ENCODE data around the gene RFK. TPM values are rescaled to one million over a fixed set of nuclear protein-coding genes. Genes with fewer than 3 reads are reported as not detected.

RFK gene
- total and polyA plus RNA-seq, 2 of the 13 experiments (the other 11 are each of a cell fraction or from before 2014, with no cell fraction given), result 18.2 to 37.2 TPM

DNA sequence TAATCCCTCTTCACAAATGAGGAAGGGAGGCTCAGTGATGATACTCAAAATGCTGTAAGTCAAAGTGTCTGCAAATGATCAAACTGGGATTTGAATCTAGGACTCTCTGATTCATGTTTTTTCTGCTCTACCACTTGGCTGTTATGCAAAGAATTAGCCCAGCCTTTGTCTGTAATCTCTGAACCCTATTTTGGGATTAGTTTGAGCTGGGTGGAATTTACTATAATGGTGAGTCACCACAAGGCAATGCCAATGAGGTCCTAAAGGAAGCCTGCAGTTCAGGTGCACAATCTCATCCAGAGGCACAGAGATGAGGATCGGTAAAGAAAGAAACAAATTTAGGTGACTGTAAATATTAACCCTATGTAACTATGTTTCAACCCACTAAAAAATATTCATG is 29.2 kb downstream of the RFK start (continued):
- TF ChIP-seq, protein P1, sequence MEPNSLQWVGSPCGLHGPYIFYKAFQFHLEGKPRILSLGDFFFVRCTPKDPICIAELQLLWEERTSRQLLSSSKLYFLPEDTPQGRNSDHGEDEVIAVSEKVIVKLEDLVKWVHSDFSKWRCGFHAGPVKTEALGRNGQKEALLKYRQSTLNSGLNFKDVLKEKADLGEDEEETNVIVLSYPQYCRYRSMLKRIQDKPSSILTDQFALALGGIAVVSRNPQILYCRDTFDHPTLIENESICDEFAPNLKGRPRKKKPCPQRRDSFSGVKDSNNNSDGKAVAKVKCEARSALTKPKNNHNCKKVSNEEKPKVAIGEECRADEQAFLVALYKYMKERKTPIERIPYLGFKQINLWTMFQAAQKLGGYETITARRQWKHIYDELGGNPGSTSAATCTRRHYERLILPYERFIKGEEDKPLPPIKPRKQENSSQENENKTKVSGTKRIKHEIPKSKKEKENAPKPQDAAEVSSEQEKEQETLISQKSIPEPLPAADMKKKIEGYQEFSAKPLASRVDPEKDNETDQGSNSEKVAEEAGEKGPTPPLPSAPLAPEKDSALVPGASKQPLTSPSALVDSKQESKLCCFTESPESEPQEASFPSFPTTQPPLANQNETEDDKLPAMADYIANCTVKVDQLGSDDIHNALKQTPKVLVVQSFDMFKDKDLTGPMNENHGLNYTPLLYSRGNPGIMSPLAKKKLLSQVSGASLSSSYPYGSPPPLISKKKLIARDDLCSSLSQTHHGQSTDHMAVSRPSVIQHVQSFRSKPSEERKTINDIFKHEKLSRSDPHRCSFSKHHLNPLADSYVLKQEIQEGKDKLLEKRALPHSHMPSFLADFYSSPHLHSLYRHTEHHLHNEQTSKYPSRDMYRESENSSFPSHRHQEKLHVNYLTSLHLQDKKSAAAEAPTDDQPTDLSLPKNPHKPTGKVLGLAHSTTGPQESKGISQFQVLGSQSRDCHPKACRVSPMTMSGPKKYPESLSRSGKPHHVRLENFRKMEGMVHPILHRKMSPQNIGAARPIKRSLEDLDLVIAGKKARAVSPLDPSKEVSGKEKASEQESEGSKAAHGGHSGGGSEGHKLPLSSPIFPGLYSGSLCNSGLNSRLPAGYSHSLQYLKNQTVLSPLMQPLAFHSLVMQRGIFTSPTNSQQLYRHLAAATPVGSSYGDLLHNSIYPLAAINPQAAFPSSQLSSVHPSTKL (CRISPR knock-in tag; IDR thresholded peaks at IDR 0.05), result peak; percentile 74
- TF ChIP-seq, protein P2, sequence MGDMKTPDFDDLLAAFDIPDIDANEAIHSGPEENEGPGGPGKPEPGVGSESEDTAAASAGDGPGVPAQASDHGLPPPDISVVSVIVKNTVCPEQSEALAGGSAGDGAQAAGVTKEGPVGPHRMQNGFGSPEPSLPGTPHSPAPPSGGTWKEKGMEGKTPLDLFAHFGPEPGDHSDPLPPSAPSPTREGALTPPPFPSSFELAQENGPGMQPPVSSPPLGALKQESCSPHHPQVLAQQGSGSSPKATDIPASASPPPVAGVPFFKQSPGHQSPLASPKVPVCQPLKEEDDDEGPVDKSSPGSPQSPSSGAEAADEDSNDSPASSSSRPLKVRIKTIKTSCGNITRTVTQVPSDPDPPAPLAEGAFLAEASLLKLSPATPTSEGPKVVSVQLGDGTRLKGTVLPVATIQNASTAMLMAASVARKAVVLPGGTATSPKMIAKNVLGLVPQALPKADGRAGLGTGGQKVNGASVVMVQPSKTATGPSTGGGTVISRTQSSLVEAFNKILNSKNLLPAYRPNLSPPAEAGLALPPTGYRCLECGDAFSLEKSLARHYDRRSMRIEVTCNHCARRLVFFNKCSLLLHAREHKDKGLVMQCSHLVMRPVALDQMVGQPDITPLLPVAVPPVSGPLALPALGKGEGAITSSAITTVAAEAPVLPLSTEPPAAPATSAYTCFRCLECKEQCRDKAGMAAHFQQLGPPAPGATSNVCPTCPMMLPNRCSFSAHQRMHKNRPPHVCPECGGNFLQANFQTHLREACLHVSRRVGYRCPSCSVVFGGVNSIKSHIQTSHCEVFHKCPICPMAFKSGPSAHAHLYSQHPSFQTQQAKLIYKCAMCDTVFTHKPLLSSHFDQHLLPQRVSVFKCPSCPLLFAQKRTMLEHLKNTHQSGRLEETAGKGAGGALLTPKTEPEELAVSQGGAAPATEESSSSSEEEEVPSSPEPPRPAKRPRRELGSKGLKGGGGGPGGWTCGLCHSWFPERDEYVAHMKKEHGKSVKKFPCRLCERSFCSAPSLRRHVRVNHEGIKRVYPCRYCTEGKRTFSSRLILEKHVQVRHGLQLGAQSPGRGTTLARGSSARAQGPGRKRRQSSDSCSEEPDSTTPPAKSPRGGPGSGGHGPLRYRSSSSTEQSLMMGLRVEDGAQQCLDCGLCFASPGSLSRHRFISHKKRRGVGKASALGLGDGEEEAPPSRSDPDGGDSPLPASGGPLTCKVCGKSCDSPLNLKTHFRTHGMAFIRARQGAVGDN (CRISPR knock-in tag; IDR thresholded peaks at IDR 0.05), result no peak
- TF ChIP-seq TCF7 (IDR thresholded peaks at IDR 0.05; ENCODE audit: low read depth), result no peak
- TF ChIP-seq ZNF644 (CRISPR knock-in tag; IDR thresholded peaks at IDR 0.05; ENCODE audit: low read depth), result peak; percentile 36; the same call in 1 of the 2 replicates

DNA sequence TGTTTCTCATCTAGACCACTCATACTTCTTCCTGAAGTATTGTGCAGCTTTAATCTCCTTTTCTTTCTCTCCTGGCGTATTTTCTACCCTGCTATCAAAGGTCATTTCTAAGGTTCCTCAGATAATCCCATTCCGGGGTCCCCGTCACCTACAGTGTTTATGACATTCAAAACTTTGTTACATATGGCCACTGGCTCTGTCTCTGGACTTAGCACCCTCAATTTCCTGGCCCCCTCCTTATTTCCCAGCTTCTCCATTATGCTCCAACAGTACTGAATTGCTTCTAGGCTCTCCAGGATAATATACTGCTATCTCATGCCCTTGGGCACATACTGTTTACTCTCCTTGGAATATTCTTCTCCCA is 31.2 kb downstream of the RFK start:
- CTCF ChIA-PET (ENCODE audit: low intra/inter-chr PET ratio, low total read pairs), result no interaction called here
- Histone ChIP-seq H3K4me3 (replicated peaks in 1 of 3; ENCODE audit: insufficient read depth in 1 of 3, low read depth in 2 of 3, low read length in 3 of 3) (no peak overlapping the region; a peak in 1 of 6 replicates), H3K27ac (ENCODE audit: extremely low read length, insufficient read depth, low read length) (no peak overlapping the region), H3K4me1 (ENCODE audit: insufficient read depth, low read length) (peaks cover 44% of the 10 kb centered on the region), H3K36me3 (replicated peaks in 1 of 2; ENCODE audit: control insufficient read depth in 1 of 2, insufficient read depth in 2 of 2, low read length in 2 of 2) (no peaks in the 10 kb centered on the region), H4K20me1 (ENCODE audit: insufficient read depth, low read length) (no peaks in the 10 kb centered on the region), H3K4me2 (ENCODE audit: low read depth, low read length) (peak overlapping the region; percentile 55), H3K79me2 (ENCODE audit: insufficient read depth, low read length) (no peaks in the 10 kb centered on the region), H3K9ac (ENCODE audit: insufficient read depth, low read depth, low read length) (no peak overlapping the region), H3K9me3 (ENCODE audit: low read length) (no peaks in the 10 kb centered on the region), H2AFZ (ENCODE audit: low read length) (peak overlapping the region; percentile 38), H3K27me3 (ENCODE audit: control insufficient read depth in 1 of 2, insufficient read depth in 2 of 2, low read length in 2 of 2) (no peaks in the 10 kb centered on the region; a peak in 2 of 5 replicates)
- no TSS peak for BruUV-seq (replicated peaks)
- in situ Hi-C loops (cut with HindIII; ENCODE audit: extremely low pct_ligation_motif_present, low pct_unique_long_range_greater_than_20kb) (no loop called here), intact Hi-C loops (cut with micrococcal nuclease; ENCODE audit: unreplicated experiment) (no loop called here)
- no peak for FAIRE-seq
- 45% methylated on average over 3 of the region's 3 CpGs for WGBS (ENCODE audit: low lambda C conversion rate)
- no peak for DNase-seq (ENCODE audit: low spot score)
- POLR2A ChIA-PET, result no interaction called here
- peak; percentile 40; the same call in 1 of the 3 replicates for ATAC-seq
- TF ChIP-seq NFIB (CRISPR knock-in tag; IDR thresholded peaks at IDR 0.05; ENCODE audit: borderline replicate concordance) (no peak), RFXANK (CRISPR knock-in tag; IDR thresholded peaks at IDR 0.05) (no peak), ELF4 (CRISPR knock-in tag; IDR thresholded peaks at IDR 0.05; ENCODE audit: borderline replicate concordance) (no peak), SOX6 (IDR thresholded peaks at IDR 0.05) (no peak), SOX6 (CRISPR knock-in tag; IDR thresholded peaks at IDR 0.05) (no peak), HOXA5 (CRISPR knock-in tag; IDR thresholded peaks at IDR 0.05) (no peak), ZNF251 (CRISPR knock-in tag; IDR thresholded peaks at IDR 0.05) (no peak), CBFB (CRISPR knock-in tag; IDR thresholded peaks at IDR 0.05) (no peak), MTF2 (CRISPR knock-in tag; IDR thresholded peaks at IDR 0.05; ENCODE audit: borderline replicate concordance) (no peak), AGO1 (IDR thresholded peaks at IDR 0.05; ENCODE audit: low read depth, low read length, poor library complexity, severe bottlenecking) (no peak), GATAD1 (CRISPR knock-in tag; IDR thresholded peaks at IDR 0.05) (no peak), ZNF317 (CRISPR knock-in tag; IDR thresholded peaks at IDR 0.05) (no peak), XRCC5 (optimal IDR thresholded peaks at IDR 0.05; ENCODE audit: low read length) (no peak), IRX3 (CRISPR knock-in tag; IDR thresholded peaks at IDR 0.05; ENCODE audit: borderline replicate concordance, low read depth) (no peak), ESRRA (CRISPR knock-in tag; IDR thresholded peaks at IDR 0.05; ENCODE audit: low read depth) (no peak)

Measured in HepG2 (cell line).